Spleen (tissue), 7 donors: ENCODE results near the gene HPS5.

Source experiments
- POLR2A ChIP-seq, 3 donors: fragments of 450-650 bp; IDR thresholded peaks; one replicate each; pipeline ENCODE4 v1.5.1; 2017; ENCODE audit warnings: antibody characterized with exemption in 3 of 3, mild to moderate bottlenecking in 1 of 3
- POLR2AphosphoS5 ChIP-seq, 3 donors: sonication (generic); formaldehyde crosslinking; IDR thresholded peaks; one replicate each; pipeline ENCODE4 v1.5.1; 2017; ENCODE audit warnings: antibody characterized with exemption in 3 of 3
- TF ChIP-seq, protein P1 (sequence below), 11 experiments: fragments of 200-600 bp in 7 of 11; fragments of 450-650 bp in 4 of 11; sonication (generic) in 4 of 11; IDR thresholded peaks in 8 of 11; conservative IDR thresholded peaks in 3 of 11; 1 replicate in 7 of 11; 2 replicates in 4 of 11; pipeline versions ENCODE4 v1.4.0 to v1.8.0; 2016 to 2021; ENCODE audit warnings: antibody characterized with exemption in 11 of 11, inconsistent platforms in 4 of 11, mild to moderate bottlenecking in 1 of 11
- donor health status: DM: no; HTN: no; CAD: no; lungs with moderate emphysema.
- donor health status: DM: no; HTN: no; CAD: no.
- donor health status: DM: no; HTN: no; CAD: no.

DNA sequence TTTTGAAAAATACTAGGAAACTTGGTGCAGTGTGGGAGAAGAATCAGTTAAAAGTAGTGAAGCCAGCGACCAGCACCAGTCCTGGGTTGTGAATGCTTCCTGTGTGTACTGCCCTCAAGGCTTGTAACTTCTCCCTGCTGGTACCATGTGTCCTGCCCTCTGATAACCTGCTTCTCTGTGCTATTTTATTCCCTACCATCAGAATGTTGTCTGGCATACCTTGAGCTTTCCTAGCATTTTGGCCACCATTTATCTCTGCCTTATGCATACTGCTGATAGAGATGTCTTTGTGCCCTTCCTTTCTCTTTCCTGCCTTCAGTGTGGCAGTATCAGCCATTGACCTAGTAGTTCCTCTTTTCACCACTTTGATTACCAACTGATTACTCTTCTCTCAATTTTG, 2.4 kb upstream of the HPS5 start:
- TF ChIP-seq POLR2A (IDR thresholded peaks at IDR 0.05) (no peak), POLR2AphosphoS5 (IDR thresholded peaks at IDR 0.05) (no peak)
- TF ChIP-seq, protein P1, sequence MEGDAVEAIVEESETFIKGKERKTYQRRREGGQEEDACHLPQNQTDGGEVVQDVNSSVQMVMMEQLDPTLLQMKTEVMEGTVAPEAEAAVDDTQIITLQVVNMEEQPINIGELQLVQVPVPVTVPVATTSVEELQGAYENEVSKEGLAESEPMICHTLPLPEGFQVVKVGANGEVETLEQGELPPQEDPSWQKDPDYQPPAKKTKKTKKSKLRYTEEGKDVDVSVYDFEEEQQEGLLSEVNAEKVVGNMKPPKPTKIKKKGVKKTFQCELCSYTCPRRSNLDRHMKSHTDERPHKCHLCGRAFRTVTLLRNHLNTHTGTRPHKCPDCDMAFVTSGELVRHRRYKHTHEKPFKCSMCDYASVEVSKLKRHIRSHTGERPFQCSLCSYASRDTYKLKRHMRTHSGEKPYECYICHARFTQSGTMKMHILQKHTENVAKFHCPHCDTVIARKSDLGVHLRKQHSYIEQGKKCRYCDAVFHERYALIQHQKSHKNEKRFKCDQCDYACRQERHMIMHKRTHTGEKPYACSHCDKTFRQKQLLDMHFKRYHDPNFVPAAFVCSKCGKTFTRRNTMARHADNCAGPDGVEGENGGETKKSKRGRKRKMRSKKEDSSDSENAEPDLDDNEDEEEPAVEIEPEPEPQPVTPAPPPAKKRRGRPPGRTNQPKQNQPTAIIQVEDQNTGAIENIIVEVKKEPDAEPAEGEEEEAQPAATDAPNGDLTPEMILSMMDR (IDR thresholded peaks at IDR 0.05 in 8 of 11, conservative IDR thresholded peaks at IDR 0.05 in 3 of 11) = no peak
